Heart right ventricle (tissue), 16 donors: ENCODE results near the gene OR2V1. TPM values are rescaled to one million over a fixed set of nuclear protein-coding genes. Genes with fewer than 3 reads are reported as not detected.
"Not testable (repeated sequence)": the region's sequence is repeated elsewhere in the genome, so short reads cannot be mapped to it uniquely, and the experiment has no call there.

Experiments used
- ATAC-seq, 8 donors: fragments of 200-7000 bp; cut with Tn5 transposase; one replicate each; pipeline ENCODE4 v1.9.1; 2020; ENCODE audit warnings: mild to moderate bottlenecking in 8 of 8, moderate library complexity in 8 of 8, moderate number of reproducible peaks in 1 of 8
- DNase-seq, 2 donors: peaks; one replicate each; pipeline ENCODE4 v3.0.0-alpha.2; 2020
- H3K27ac ChIP-seq, 10 donors: fragments of 200-600 bp; sonication (generic) in 2 of 10; one replicate each; pipeline versions ENCODE4 v1.5.0 to v1.8.0; 2020 to 2022; ENCODE audit warnings: mild to moderate bottlenecking in 3 of 10
- H3K27me3 ChIP-seq, 7 donors: fragments of 200-600 bp; one replicate each; pipeline ENCODE4 v1.8.0; 2021 to 2022; ENCODE audit warnings: mild to moderate bottlenecking in 2 of 7
- H3K36me3 ChIP-seq, 9 donors: fragments of 200-600 bp; sonication (generic) in 1 of 9; one replicate each; pipeline versions ENCODE4 v1.5.0 to v1.8.0; 2020 to 2022; ENCODE audit warnings: mild to moderate bottlenecking in 2 of 9
- H3K4me1 ChIP-seq, 9 donors: fragments of 200-600 bp; sonication (generic) in 1 of 9; one replicate each; pipeline versions ENCODE4 v1.5.0 to v1.8.0; 2020 to 2022; ENCODE audit warnings: mild to moderate bottlenecking in 4 of 9
- H3K4me3 ChIP-seq, 10 donors: fragments of 200-600 bp; sonication (generic) in 2 of 10; one replicate each; pipeline versions ENCODE4 v1.5.0 to v1.8.0; 2020 to 2022; ENCODE audit warnings: mild to moderate bottlenecking in 7 of 10, moderate library complexity in 2 of 10
- H3K9me3 ChIP-seq, 11 donors: fragments of 200-600 bp in 10 of 11; sonication (generic) in 2 of 11; one replicate each; pipeline versions ENCODE4 v1.5.0 to v1.8.0; 2013 to 2022; ENCODE audit warnings: mild to moderate bottlenecking in 2 of 11, control low read depth in 1 of 11, moderate library complexity in 1 of 11
- CTCF ChIP-seq, 9 donors: fragments of 200-600 bp; sonication (generic) in 2 of 9; IDR thresholded peaks; one replicate each; pipeline versions ENCODE4 v1.5.0 to v1.8.0; 2021 to 2022; ENCODE audit warnings: antibody characterized with exemption in 9 of 9, mild to moderate bottlenecking in 5 of 9, moderate library complexity in 1 of 9
- WGBS, 2 donors: extraction: QIAGEN DNeasy Blood & Tissue Kit; methylation state at CpG; one replicate each; pipeline ENCODE4 v1.1.7; 2013; ENCODE audit warnings: inconsistent platforms in 1 of 2; 5-methylcytosine and 5-hydroxymethylcytosine counted together
- intact Hi-C, 10 donors: fragments of 100-400 bp; cut with DNase I; formaldehyde crosslinking; loops; one replicate each; pipeline versions ENCODE4 v1.11.1 to v1.14.2; 2022
- polyA plus RNA-seq, 2 donors: library from polyadenylated mRNA; stranded (reverse); fragments of 200-250 nt; gene quantifications; one replicate each; pipeline ENCODE4 v1.2.3, GENCODE V29; 2013
- total RNA-seq, 10 donors: library from RNA; stranded (reverse); fragmentation: NEBNext Ultra II Directional in 3 of 10; extraction: Animal tissue kit (Norgen Biotek cat#: 25700) in 3 of 10; gene quantifications; one replicate each; pipeline versions ENCODE4 v1.2.1 to v1.2.4, GENCODE V29; 2021 to 2023
- donor health status: Arrhythmogenic right ventricular cardiomyopathy.
- donor health status: ischemic (EF 13 %, LVEDD 7.1; RV severe dilation, severe dysfunction).
- donor health status: healthy with polysubstance abuse.
- donor health status: DM: no; HTN: yes; CAD: no.
- donor health status: DM: no; HTN: no; CAD: no.
- donor health status: ischemic (EF 25% LVEDD 6.9; RV normal size, moderate dysfunction).
- donor health status: ischemic (EF 25% LVEDD 5.7; RV mildly dilated, moderate dysfunction).
- donor health status: healthy.
- donor health status: DM: yes; HTN: yes; CAD: no.
- donor health status: Ischemic cardiomyopathy.
- donor health status: ischemic (EF 35%, LVEDD 5.7; RV mildly dilated, moderate dysfunction).
- donor health status: nonischemic (EF 11% LVEDD 7.7; RV severe dilation, severe dysfunction).
- donor health status: DM: yes; HTN: yes; CAD: no.
- donor health status: PGD.
- donor health status: ischemic (EF 29% LVEDD 5.4; RV normal size, mild dysfunction).
- donor health status: nonischemic (EF 23%, LVEDD 6.1; RV moderate dilation, normal function).

OR2V1 gene
- total and polyA plus RNA-seq, 12 donors: not detected

DNA sequence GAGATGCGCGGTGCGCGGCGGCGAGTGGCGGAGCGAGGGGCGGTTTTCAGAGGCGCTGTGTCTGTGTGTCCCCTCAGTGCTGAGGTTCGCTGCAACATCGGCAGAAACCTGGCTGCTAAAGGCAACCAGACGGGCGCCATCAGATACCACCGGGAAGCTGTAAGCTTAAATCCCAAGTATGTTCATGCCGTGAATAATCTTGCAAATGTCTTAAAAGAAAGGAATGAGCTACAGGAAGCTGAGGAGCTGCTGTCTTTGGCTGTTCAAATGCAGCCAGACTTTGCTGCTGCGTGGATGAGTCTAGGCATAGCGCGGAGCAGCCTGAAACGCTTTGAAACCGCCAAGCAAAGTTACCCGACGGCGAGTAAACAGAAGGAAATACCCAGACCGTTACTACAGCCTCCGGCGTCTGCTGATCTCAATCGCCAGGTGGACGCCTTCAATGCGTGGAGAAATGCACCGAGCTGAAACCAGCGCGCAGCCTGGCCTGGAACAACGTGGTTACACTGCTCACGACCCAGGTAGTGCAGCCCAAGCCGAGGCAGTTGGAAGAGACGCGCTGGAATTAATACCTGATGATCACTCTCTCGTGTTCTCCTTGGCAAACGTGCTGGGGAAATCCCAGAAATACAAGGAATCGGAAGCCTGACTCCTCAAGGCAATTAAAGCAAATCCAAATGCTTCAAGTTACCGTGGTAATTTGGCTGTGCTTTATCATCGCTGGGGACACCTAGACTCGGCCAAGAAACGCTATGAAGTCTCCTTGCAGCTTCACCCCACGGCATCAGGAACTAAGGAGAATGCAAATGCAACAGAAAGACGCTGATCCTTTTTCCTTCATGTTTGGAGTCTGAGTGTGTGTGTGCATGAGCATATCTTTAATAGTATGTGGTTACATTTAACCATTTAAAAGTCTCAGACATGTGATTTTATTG is 15.9 kb downstream of the OR2V1 start:
- Histone ChIP-seq H3K27ac (no peak overlapping the region), H3K36me3 (no peaks in the 10 kb centered on the region), H3K4me1 (peaks cover 0 to 12% (median 0%) of the 10 kb centered on the region in 9 donors), H3K27me3 (peaks cover 5 to 96% (median 92%) of the 10 kb centered on the region in 7 donors), H3K9me3 (no peaks in the 10 kb centered on the region), H3K4me3 (no peak overlapping the region)
- no peak for TF ChIP-seq CTCF (IDR thresholded peaks at IDR 0.05)
- intact Hi-C loops: no loop called here
- no peak for DNase-seq
- 4 to 5% methylated on average over 47 of the region's 47 CpGs for WGBS, 2 donors
- ATAC-seq: no peak

GRCh38 chr5:181114284-181114843 is 16.6 kb downstream of the OR2V1 start:
- peaks cover 5 to 97% (median 95%) of the 10 kb centered on the region in 7 donors for H3K27me3 ChIP-seq
- no peak overlapping the region for H3K27ac ChIP-seq
- no peak for DNase-seq

DNA sequence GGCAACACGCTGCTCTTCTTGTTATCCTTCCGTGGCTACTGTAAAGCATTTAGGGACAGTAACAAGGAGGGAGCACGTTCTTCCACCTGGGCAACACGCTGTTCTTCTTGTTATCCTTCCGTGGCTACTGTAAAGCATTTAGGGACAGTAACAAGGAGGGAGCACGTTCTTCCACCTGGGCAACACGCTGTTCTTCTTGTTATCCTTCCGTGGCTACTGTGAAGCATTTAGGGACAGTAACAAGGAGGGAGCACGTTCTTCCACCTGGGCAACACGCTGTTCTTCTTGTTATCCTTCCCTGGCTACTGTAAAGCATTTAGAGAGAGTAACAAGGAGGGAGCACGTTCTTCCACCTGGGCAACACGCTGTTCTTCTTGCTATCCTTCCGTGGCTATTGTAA is 17.4 kb downstream of the OR2V1 start:
- WGBS, 2 donors: 88 to 91% methylated on average over 5 to 8 of the region's 13 CpGs
- ATAC-seq, H3K27ac ChIP-seq, DNase-seq, H3K4me3 ChIP-seq, H3K36me3 ChIP-seq, intact Hi-C loops, H3K9me3 ChIP-seq: not testable (repeated sequence)
- peaks cover 5 to 97% (median 95%) of the 10 kb centered on the region in 7 donors for H3K27me3 ChIP-seq
- H3K4me1 ChIP-seq: peaks cover 0 to 12% (median 0%) of the 10 kb centered on the region in 9 donors

More at GRCh38 chr5:181114284-181114843, 16.6 kb downstream of the OR2V1 start:
- ATAC-seq: no peak
- H3K4me1 ChIP-seq: peaks cover 0 to 12% (median 0%) of the 10 kb centered on the region in 9 donors
- H3K4me3 ChIP-seq: no peak overlapping the region
- no peaks in the 10 kb centered on the region for H3K36me3 ChIP-seq
- TF ChIP-seq CTCF (IDR thresholded peaks at IDR 0.05): no peak
- 42 to 45% methylated on average over 33 of the region's 33 CpGs for WGBS, 2 donors
- intact Hi-C loops: no loop called here
- no peaks in the 10 kb centered on the region for H3K9me3 ChIP-seq

DNA sequence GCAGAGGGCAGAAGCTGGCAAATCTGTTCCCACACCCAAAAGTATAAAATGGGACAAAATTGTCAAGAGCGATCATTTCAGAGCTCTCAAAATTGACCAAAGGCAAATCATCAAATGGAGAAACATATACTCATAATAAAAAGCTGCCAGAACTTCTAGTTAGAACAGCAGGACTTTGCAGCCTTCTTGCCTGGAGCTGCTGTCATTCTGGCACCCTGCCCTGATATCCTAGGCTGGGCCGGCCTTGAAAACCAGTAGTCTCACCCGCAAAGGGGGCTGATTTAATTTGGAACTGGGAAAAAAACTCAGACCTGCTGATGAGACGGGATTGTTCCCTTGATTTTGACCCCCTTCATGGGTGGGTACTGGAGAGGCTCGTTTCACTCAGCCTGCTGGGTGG is 18.5 kb downstream of the OR2V1 start:
- peaks cover 5 to 97% (median 95%) of the 10 kb centered on the region in 7 donors for H3K27me3 ChIP-seq
- 75 to 82% methylated on average over 5 of the region's 5 CpGs for WGBS, 2 donors
- H3K27ac ChIP-seq: no peak overlapping the region
- no peak overlapping the region for H3K4me3 ChIP-seq
- H3K36me3 ChIP-seq: no peaks in the 10 kb centered on the region
- H3K9me3 ChIP-seq: no peaks in the 10 kb centered on the region
- intact Hi-C loops: no loop called here
- no peak for DNase-seq
- no peak for ATAC-seq
- TF ChIP-seq CTCF (IDR thresholded peaks at IDR 0.05): no peak
- H3K4me1 ChIP-seq: peaks cover 0 to 12% (median 0%) of the 10 kb centered on the region in 9 donors
